OCI-LY1 (cell line): ENCODE data around the gene BEND3.

Experiments
- EZH2 ChIP-seq: fragments of 200-600 bp; sonication (generic), shearing (Covaris generic); IDR thresholded peaks from 2 replicates; pipeline ENCODE4 v1.8.0; 2017; ENCODE audit warnings: borderline replicate concordance, mixed run types, mild to moderate bottlenecking, antibody characterized with exemption, low read length, moderate library complexity, mixed read lengths
- TF ChIP-seq, protein P1 (sequence below): fragments of 200-600 bp; sonication (generic), shearing (Covaris generic); IDR thresholded peaks from 2 replicates; pipeline ENCODE4 v1.5.1; 2017; ENCODE audit warnings: mild to moderate bottlenecking, antibody characterized with exemption, low read length, moderate library complexity, mixed read lengths

DNA sequence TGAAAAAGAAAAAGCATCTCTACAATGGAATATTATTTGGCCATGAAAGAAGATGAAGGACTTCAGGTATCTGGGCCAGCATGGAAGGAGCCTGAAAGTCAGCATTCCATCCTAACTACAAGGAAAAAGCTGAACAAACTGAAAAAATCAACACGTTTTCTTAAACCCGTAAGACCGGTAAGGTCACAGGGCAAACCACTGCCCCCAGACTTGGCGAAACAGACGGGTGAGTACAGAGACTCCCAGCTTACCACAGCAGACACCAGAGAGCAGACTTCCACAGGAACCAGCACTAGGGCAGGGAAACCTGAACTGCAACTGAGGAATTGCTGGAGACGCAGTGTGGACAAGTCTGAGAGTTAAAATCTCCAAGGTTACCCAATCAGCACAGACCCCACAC is 31.4 kb downstream of the BEND3 start:
- TF ChIP-seq, protein P1, sequence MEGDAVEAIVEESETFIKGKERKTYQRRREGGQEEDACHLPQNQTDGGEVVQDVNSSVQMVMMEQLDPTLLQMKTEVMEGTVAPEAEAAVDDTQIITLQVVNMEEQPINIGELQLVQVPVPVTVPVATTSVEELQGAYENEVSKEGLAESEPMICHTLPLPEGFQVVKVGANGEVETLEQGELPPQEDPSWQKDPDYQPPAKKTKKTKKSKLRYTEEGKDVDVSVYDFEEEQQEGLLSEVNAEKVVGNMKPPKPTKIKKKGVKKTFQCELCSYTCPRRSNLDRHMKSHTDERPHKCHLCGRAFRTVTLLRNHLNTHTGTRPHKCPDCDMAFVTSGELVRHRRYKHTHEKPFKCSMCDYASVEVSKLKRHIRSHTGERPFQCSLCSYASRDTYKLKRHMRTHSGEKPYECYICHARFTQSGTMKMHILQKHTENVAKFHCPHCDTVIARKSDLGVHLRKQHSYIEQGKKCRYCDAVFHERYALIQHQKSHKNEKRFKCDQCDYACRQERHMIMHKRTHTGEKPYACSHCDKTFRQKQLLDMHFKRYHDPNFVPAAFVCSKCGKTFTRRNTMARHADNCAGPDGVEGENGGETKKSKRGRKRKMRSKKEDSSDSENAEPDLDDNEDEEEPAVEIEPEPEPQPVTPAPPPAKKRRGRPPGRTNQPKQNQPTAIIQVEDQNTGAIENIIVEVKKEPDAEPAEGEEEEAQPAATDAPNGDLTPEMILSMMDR, result no peak
- TF ChIP-seq EZH2, result no peak
